Measurements from ENCODE around the gene TSNAXIP1.
A peak's percentile ranks its signal among the peaks of the same experiment; 100 is the strongest.

TSNAXIP1 gene

GRCh38 chr16:67872131-67872630, 65.5 kb downstream of the TSNAXIP1 start:
- no peak overlapping the region for H3K4me3 ChIP-seq (ENCODE audit: low read depth, low read length)
- TF ChIP-seq, protein P1, sequence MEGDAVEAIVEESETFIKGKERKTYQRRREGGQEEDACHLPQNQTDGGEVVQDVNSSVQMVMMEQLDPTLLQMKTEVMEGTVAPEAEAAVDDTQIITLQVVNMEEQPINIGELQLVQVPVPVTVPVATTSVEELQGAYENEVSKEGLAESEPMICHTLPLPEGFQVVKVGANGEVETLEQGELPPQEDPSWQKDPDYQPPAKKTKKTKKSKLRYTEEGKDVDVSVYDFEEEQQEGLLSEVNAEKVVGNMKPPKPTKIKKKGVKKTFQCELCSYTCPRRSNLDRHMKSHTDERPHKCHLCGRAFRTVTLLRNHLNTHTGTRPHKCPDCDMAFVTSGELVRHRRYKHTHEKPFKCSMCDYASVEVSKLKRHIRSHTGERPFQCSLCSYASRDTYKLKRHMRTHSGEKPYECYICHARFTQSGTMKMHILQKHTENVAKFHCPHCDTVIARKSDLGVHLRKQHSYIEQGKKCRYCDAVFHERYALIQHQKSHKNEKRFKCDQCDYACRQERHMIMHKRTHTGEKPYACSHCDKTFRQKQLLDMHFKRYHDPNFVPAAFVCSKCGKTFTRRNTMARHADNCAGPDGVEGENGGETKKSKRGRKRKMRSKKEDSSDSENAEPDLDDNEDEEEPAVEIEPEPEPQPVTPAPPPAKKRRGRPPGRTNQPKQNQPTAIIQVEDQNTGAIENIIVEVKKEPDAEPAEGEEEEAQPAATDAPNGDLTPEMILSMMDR (IDR thresholded peaks at IDR 0.05; ENCODE audit: low read depth, low read length), result no peak

- TF ChIP-seq, protein P1 (IDR thresholded peaks at IDR 0.05; ENCODE audit: low read depth, low read length), result no peak
- peak within 1 kb of the TSS; percentile 97 for H3K4me3 ChIP-seq (ENCODE audit: low read depth, low read length)
Observed at GRCh38 chr16:67872631-67873434, 66.1 kb downstream of the TSNAXIP1 start, which contains the start of gene EDC4. EDC4 (plus strand) TSS chr16:67873052; CDS start chr16:67873262, 210 bp downstream.

- TF ChIP-seq, protein P1 (IDR thresholded peaks at IDR 0.05; ENCODE audit: low read depth, low read length), result no peak
- peak overlapping the region; percentile 97 for H3K4me3 ChIP-seq (ENCODE audit: low read depth, low read length)
Observed at GRCh38 chr16:67873435-67874370, 67.0 kb downstream of the TSNAXIP1 start.

DNA sequence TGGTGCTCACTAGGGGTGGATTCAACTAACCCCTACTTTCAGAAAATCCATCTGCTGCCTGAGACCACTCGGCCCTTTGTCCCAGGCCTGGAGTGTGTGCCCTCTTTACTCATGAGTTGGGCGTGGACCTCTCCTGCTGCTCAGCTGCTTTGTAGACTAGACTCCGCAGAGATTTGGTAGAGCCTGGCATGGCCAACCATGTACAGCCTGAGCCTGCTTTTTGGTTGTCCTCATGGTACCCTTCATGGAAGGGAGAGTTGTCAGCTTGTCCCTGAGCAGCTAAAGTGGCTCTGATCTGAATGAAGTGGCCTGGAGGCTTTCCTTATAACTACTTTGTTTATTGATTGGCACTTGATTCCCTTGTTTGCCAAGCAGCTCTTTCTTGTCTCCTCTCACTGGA, 67.7 kb downstream of the TSNAXIP1 start:
- TF ChIP-seq, protein P1 (IDR thresholded peaks at IDR 0.05; ENCODE audit: low read depth, low read length), result no peak
- peak overlapping the region; percentile 97 for H3K4me3 ChIP-seq (ENCODE audit: low read depth, low read length)

GRCh38 chr16:67877064-67877463, 70.4 kb downstream of the TSNAXIP1 start:
- no peak overlapping the region for H3K4me3 ChIP-seq (ENCODE audit: low read depth, low read length)
- TF ChIP-seq, protein P1 (IDR thresholded peaks at IDR 0.05; ENCODE audit: low read depth, low read length), result no peak
